ENCODE data around the gene IL15RA. TPM values are rescaled to one million over a fixed set of nuclear protein-coding genes. Genes with fewer than 3 reads are reported as not detected.

Gene IL15RA
- total RNA-seq, 4 donors from 2014 or later: 9.0 to 18.6 (median 12.6) TPM

GRCh38 chr10:5996696-5997095 lies 19.4 kb upstream of the IL15RA start:
- no peaks in the 10 kb centered on the region for H3K36me3 ChIP-seq
- H3K27me3 ChIP-seq: peaks cover 0 to 8% of the 10 kb centered on the region in 2 donors
- TF ChIP-seq CTCF (IDR thresholded peaks at IDR 0.05) (no peak), POLR2A (IDR thresholded peaks at IDR 0.05) (no peak), EP300 (IDR thresholded peaks at IDR 0.05) (no peak)
- H3K27ac ChIP-seq: no peak overlapping the region
- H3K9me3 ChIP-seq: peaks cover 0 to 10% (median 2%) of the 10 kb centered on the region in 4 donors
- no peak overlapping the region for H3K4me3 ChIP-seq
- H3K4me1 ChIP-seq: no peaks in the 10 kb centered on the region
- DNase-seq (ENCODE audit: low spot score in 2 of 2): no peak
- 57 to 71% methylated on average over 4 of the region's 4 CpGs for WGBS, 2 donors

- H3K4me3 ChIP-seq: no peak overlapping the region
- peaks cover 0 to 17% (median 2%) of the 10 kb centered on the region in 4 donors for H3K9me3 ChIP-seq
- no peaks in the 10 kb centered on the region for H3K4me1 ChIP-seq
- 86 to 90% methylated on average over 1 of the region's 1 CpG for WGBS, 2 donors
- DNase-seq (ENCODE audit: low spot score in 2 of 2): no peak
- TF ChIP-seq CTCF (IDR thresholded peaks at IDR 0.05) (no peak), POLR2A (IDR thresholded peaks at IDR 0.05) (no peak), EP300 (IDR thresholded peaks at IDR 0.05) (no peak)
- no peaks in the 10 kb centered on the region for H3K27me3 ChIP-seq
- H3K27ac ChIP-seq: no peak overlapping the region
- H3K36me3 ChIP-seq: no peaks in the 10 kb centered on the region
These were observed 15.1 kb upstream of the IL15RA start for GRCh38 chr10:5992398-5992797.

- Histone ChIP-seq H3K4me3 (no peak overlapping the region), H3K27me3 (no peaks in the 10 kb centered on the region), H3K36me3 (no peaks in the 10 kb centered on the region), H3K27ac (no peak overlapping the region), H3K4me1 (no peaks in the 10 kb centered on the region), H3K9me3 (peaks cover 0 to 17% (median 2%) of the 10 kb centered on the region in 4 donors)
- no peak for DNase-seq (ENCODE audit: low spot score in 2 of 2)
- TF ChIP-seq POLR2A (IDR thresholded peaks at IDR 0.05) (no peak), CTCF (IDR thresholded peaks at IDR 0.05) (no peak), EP300 (IDR thresholded peaks at IDR 0.05) (no peak)
These were observed 14.4 kb upstream of the IL15RA start for GRCh38 chr10:5991708-5992107.

GRCh38 chr10:5989756-5990155 lies 12.4 kb upstream of the IL15RA start:
- no peaks in the 10 kb centered on the region for H3K4me1 ChIP-seq
- TF ChIP-seq CTCF (IDR thresholded peaks at IDR 0.05) (no peak), POLR2A (IDR thresholded peaks at IDR 0.05) (no peak), EP300 (IDR thresholded peaks at IDR 0.05) (no peak)
- H3K4me3 ChIP-seq: no peak overlapping the region
- WGBS, 2 donors: 88 to 93% methylated on average over 2 of the region's 2 CpGs
- no peak for DNase-seq (ENCODE audit: low spot score in 2 of 2)
- no peaks in the 10 kb centered on the region for H3K27me3 ChIP-seq
- peak overlapping the region in 1 of 4 donors; percentile 2 for H3K27ac ChIP-seq
- peaks cover 0 to 17% (median 2%) of the 10 kb centered on the region in 4 donors for H3K9me3 ChIP-seq
- no peaks in the 10 kb centered on the region for H3K36me3 ChIP-seq

GRCh38 chr10:5988336-5988920 lies 11.1 kb upstream of the IL15RA start:
- H3K4me3 ChIP-seq: no peak overlapping the region
- TF ChIP-seq POLR2A (IDR thresholded peaks at IDR 0.05): no peak
- no peak for TF ChIP-seq EP300 (IDR thresholded peaks at IDR 0.05)
- TF ChIP-seq CTCF (IDR thresholded peaks at IDR 0.05): no peak
- no peaks in the 10 kb centered on the region for H3K4me1 ChIP-seq
- H3K27ac ChIP-seq: no peak overlapping the region
- H3K9me3 ChIP-seq: peaks cover 0 to 17% (median 2%) of the 10 kb centered on the region in 4 donors
- H3K27me3 ChIP-seq: no peaks in the 10 kb centered on the region
- DNase-seq (ENCODE audit: low spot score in 2 of 2): no peak
- H3K36me3 ChIP-seq: no peaks in the 10 kb centered on the region
- WGBS, 2 donors: 91% methylated on average over 10 of the region's 10 CpGs
